H1 (cell line): ENCODE data around the gene WDR93. TPM values are rescaled to one million over a fixed set of nuclear protein-coding genes. Genes with fewer than 3 reads are reported as not detected.
A peak's percentile ranks its signal among the peaks of the same experiment; 100 is the strongest.

ENCODE experiments used
- CTCF ChIA-PET: fragments of 300-600 bp; sonication (Branson Sonifier 250); formaldehyde crosslinking; loops from one replicate; lab custom pipeline; 2021; ENCODE audit not compliant: partially characterized antibody; lab: Charles Lee
- POLR2A ChIA-PET: fragments of 300-600 bp; sonication (Branson Sonifier 250); formaldehyde crosslinking; loops from one replicate; lab custom pipeline; 2021; ENCODE audit warnings: inconsistent platforms; ENCODE audit not compliant: partially characterized antibody; lab: Charles Lee
- DNase-seq, 2 experiments: peaks; one replicate each; pipeline versions ENCODE4 v3.0.0 to v3.0.0-alpha.2; 2010 to 2022; ENCODE audit warnings: low spot score in 2 of 2, low read depth in 1 of 2, mixed read lengths in 1 of 2
- FAIRE-seq: peaks from 2 replicates; lab custom pipeline; 2011; peaks lifted over from hg19 to GRCh38; lab: Jason Lieb, UNC
- H2AFZ ChIP-seq: 2 replicates; pipeline ENCODE4 v1.8.1; 2012; ENCODE audit warnings: low read length, inconsistent platforms
- H2AK5ac ChIP-seq: 2 replicates; pipeline ENCODE4 v1.6.1; 2013; ENCODE audit warnings: low read depth, low read length
- H2BK120ac ChIP-seq: replicated peaks from 2 replicates; pipeline ENCODE3; 2013; ENCODE audit warnings: low read depth, low read length, inconsistent platforms
- H2BK12ac ChIP-seq: 2 replicates; pipeline ENCODE4 v1.6.1; 2013; ENCODE audit warnings: low read depth, low read length
- H2BK15ac ChIP-seq: 2 replicates; pipeline ENCODE4 v1.6.1; 2013; ENCODE audit warnings: low read length
- H2BK20ac ChIP-seq: 2 replicates; pipeline ENCODE4 v1.6.1; 2013; ENCODE audit warnings: low read length
- H2BK5ac ChIP-seq: 2 replicates; pipeline ENCODE4 v1.6.1; 2013; ENCODE audit warnings: low read depth, low read length
- H3K14ac ChIP-seq: 2 replicates; pipeline ENCODE4 v1.6.1; 2013; ENCODE audit warnings: inconsistent platforms; ENCODE audit not compliant: insufficient read length
- H3K18ac ChIP-seq: 2 replicates; pipeline ENCODE4 v1.6.1; 2013; ENCODE audit warnings: low read length; ENCODE audit errors: extremely low read depth
- H3K23ac ChIP-seq: 2 replicates; pipeline ENCODE4 v1.6.1; 2013; ENCODE audit warnings: inconsistent platforms; ENCODE audit not compliant: insufficient read length
- H3K23me2 ChIP-seq: 2 replicates; pipeline ENCODE4 v1.6.1; 2013; ENCODE audit warnings: low read depth, low read length
- H3K27ac ChIP-seq: 2 replicates; pipeline ENCODE4 v1.6.1; 2011; ENCODE audit warnings: low read depth, low read length, inconsistent platforms
- H3K27me3 ChIP-seq, 4 experiments: replicated peaks in 1 of 4; 1 replicate in 1 of 4; 2 replicates in 3 of 4; pipeline versions ENCODE4 v1.6.1 to v1.8.1; 2011 to 2013; ENCODE audit warnings: low read length in 3 of 4, mild to moderate bottlenecking in 3 of 4, inconsistent platforms in 2 of 4, mixed read lengths in 2 of 4, moderate library complexity in 1 of 4; ENCODE audit not compliant: control insufficient read depth in 3 of 4, insufficient read depth in 3 of 4; ENCODE audit errors: extremely low read depth in 1 of 4
- H3K36me3 ChIP-seq, 4 experiments: 2 replicates each; pipeline versions ENCODE4 v1.6.1 to v1.8.1; 2011 to 2013; ENCODE audit warnings: mild to moderate bottlenecking in 4 of 4, low read length in 3 of 4, moderate library complexity in 2 of 4, control low read depth in 1 of 4, inconsistent platforms in 1 of 4; ENCODE audit not compliant: insufficient read depth in 4 of 4, control insufficient read depth in 2 of 4
- H3K4ac ChIP-seq: replicated peaks from 2 replicates; pipeline ENCODE3; 2013; ENCODE audit warnings: low read length, low read depth, mixed read lengths, inconsistent platforms; ENCODE audit not compliant: insufficient read length
- H3K4me1 ChIP-seq, 4 experiments: replicated peaks in 1 of 4; 1 replicate in 1 of 4; 2 replicates in 3 of 4; pipeline versions ENCODE4 v1.6.1 to v1.8.1; 2011 to 2013; ENCODE audit warnings: low read length in 3 of 4, inconsistent platforms in 2 of 4, mixed read lengths in 1 of 4; ENCODE audit not compliant: insufficient read depth in 4 of 4, control insufficient read depth in 3 of 4
- H3K4me2 ChIP-seq, 2 experiments: 2 replicates each; pipeline versions ENCODE4 v1.6.1 to v1.8.1; 2011 to 2013; ENCODE audit warnings: low read depth in 2 of 2, low read length in 2 of 2, control low read depth in 1 of 2, inconsistent platforms in 1 of 2, mild to moderate bottlenecking in 1 of 2; ENCODE audit not compliant: insufficient read depth in 1 of 2
- H3K4me3 ChIP-seq, 4 experiments: fragments of 200-600, 300-600 bp in 1 of 4; sonication (generic), shearing (Covaris generic), sonication (Bioruptor Twin) in 1 of 4; 2 replicates each; pipeline versions ENCODE4 v1.5.1 to v1.8.1; 2011 to 2016; ENCODE audit warnings: low read length in 4 of 4, low read depth in 3 of 4, control low read depth in 2 of 4, inconsistent platforms in 2 of 4, mild to moderate bottlenecking in 2 of 4, mixed read lengths in 1 of 4, moderate library complexity in 1 of 4; ENCODE audit not compliant: insufficient read depth in 2 of 4; ENCODE audit errors: extremely low read depth in 1 of 4
- H3K56ac ChIP-seq: replicated peaks from 2 replicates; pipeline ENCODE3; 2013; ENCODE audit warnings: low read depth, mild to moderate bottlenecking, mixed read lengths, low read length, inconsistent platforms; ENCODE audit not compliant: insufficient read length
- H3K79me1 ChIP-seq: 2 replicates; pipeline ENCODE4 v1.6.1; 2013; ENCODE audit warnings: low read depth, low read length, control low read depth
- H3K79me2 ChIP-seq, 2 experiments: 2 replicates each; pipeline versions ENCODE4 v1.6.1 to v1.8.1; 2012 to 2013; ENCODE audit warnings: low read length in 2 of 2, mild to moderate bottlenecking in 2 of 2, inconsistent platforms in 1 of 2; ENCODE audit not compliant: insufficient read depth in 2 of 2, control insufficient read depth in 1 of 2
- H3K9ac ChIP-seq, 4 experiments: replicated peaks in 1 of 4; 1 replicate in 1 of 4; 2 replicates in 3 of 4; pipeline versions ENCODE4 v1.6.1 to v1.8.1; 2011 to 2013; ENCODE audit warnings: low read depth in 3 of 4, low read length in 3 of 4, control low read depth in 2 of 4, mild to moderate bottlenecking in 2 of 4, moderate library complexity in 2 of 4, inconsistent platforms in 1 of 4; ENCODE audit errors: extremely low read depth in 1 of 4
- H3K9me3 ChIP-seq, 2 experiments: 2 replicates each; pipeline versions ENCODE4 v1.6.1 to v1.8.1; 2012 to 2013; ENCODE audit warnings: mild to moderate bottlenecking in 2 of 2, moderate library complexity in 2 of 2, control low read depth in 1 of 2, inconsistent platforms in 1 of 2, low read depth in 1 of 2, low read length in 1 of 2, mixed read lengths in 1 of 2; ENCODE audit not compliant: insufficient read depth in 2 of 2
- H4K20me1 ChIP-seq, 2 experiments: replicated peaks in 1 of 2; 2 replicates each; pipeline versions ENCODE3 to v1.8.1; 2011 to 2013; ENCODE audit warnings: inconsistent platforms in 2 of 2, low read length in 2 of 2, mild to moderate bottlenecking in 1 of 2; ENCODE audit not compliant: insufficient read depth in 2 of 2, control insufficient read depth in 1 of 2
- H4K5ac ChIP-seq: 2 replicates; pipeline ENCODE4 v1.6.1; 2013; ENCODE audit warnings: low read length, low read depth, mixed read lengths, inconsistent platforms; ENCODE audit not compliant: insufficient read length
- H4K8ac ChIP-seq: 2 replicates; pipeline ENCODE4 v1.8.0; 2013; ENCODE audit warnings: mild to moderate bottlenecking, moderate library complexity, low read length, inconsistent platforms; ENCODE audit not compliant: insufficient read depth; ENCODE audit errors: extremely low read depth
- H4K91ac ChIP-seq: replicated peaks from 2 replicates; pipeline ENCODE3; 2013; ENCODE audit warnings: low read length, mixed read lengths, inconsistent platforms; ENCODE audit not compliant: insufficient read length
- EZH2 ChIP-seq: fragments of 200-600 bp; sonication (generic); IDR thresholded peaks from 2 replicates; pipeline ENCODE4 v1.7.1; 2012; ENCODE audit warnings: low read depth, mild to moderate bottlenecking, moderate library complexity, low read length, inconsistent platforms; ENCODE audit not compliant: severe bottlenecking
- FOSL1 ChIP-seq: IDR thresholded peaks from 2 replicates; pipeline ENCODE4 v1.6.1; 2011; ENCODE audit warnings: mild to moderate bottlenecking, low read depth, low read length, moderate library complexity; ENCODE audit not compliant: insufficient read depth
- GTF2F1 ChIP-seq: IDR thresholded peaks from 2 replicates; pipeline ENCODE4 v1.6.1; 2012; ENCODE audit warnings: low read depth, low read length, improper control_type of control experiment, borderline replicate concordance
- HDAC6 ChIP-seq: IDR thresholded peaks from one replicate; pipeline ENCODE4 v1.7.1; 2012; ENCODE audit warnings: low read depth, mild to moderate bottlenecking, inconsistent platforms, low read length, moderate library complexity
- JUND ChIP-seq: IDR thresholded peaks from 2 replicates; pipeline ENCODE4 v1.6.1; 2011; ENCODE audit warnings: mild to moderate bottlenecking, improper control_type of control experiment, low read length
- KDM4A ChIP-seq: IDR thresholded peaks from one replicate; pipeline ENCODE4 v1.7.1; 2012; ENCODE audit warnings: low read depth, mild to moderate bottlenecking, moderate library complexity, low read length, inconsistent platforms; ENCODE audit not compliant: severe bottlenecking
- POLR2AphosphoS5 ChIP-seq: IDR thresholded peaks from 2 replicates; pipeline ENCODE4 v1.6.1; 2011; ENCODE audit warnings: low read depth, low read length
- RNF2 ChIP-seq: fragments of 200-900, 300-1000 bp; sonication (generic); IDR thresholded peaks from 2 replicates; pipeline ENCODE4 v1.7.1; 2016; ENCODE audit warnings: borderline replicate concordance, low read depth, mild to moderate bottlenecking, antibody characterized with exemption, low read length; ENCODE audit not compliant: poor library complexity, severe bottlenecking; ENCODE audit errors: missing control alignments
- SP4 ChIP-seq: IDR thresholded peaks from 2 replicates; pipeline ENCODE4 v1.6.1; 2012; ENCODE audit warnings: low read length, inconsistent platforms
- SUZ12 ChIP-seq: fragments of 200-600 bp; sonication (generic); IDR thresholded peaks from 2 replicates; pipeline ENCODE4 v1.6.1; 2012; ENCODE audit warnings: mild to moderate bottlenecking, inconsistent platforms, low read length, moderate library complexity, mixed read lengths
- TAF7 ChIP-seq: optimal IDR thresholded peaks from 2 replicates; pipeline ENCODE3; 2011; ENCODE audit warnings: low read depth, mild to moderate bottlenecking, inconsistent platforms, low read length, moderate library complexity, borderline replicate concordance
- TBP ChIP-seq: IDR thresholded peaks from 2 replicates; pipeline ENCODE4 v1.6.1; 2011; ENCODE audit warnings: low read depth, low read length, improper control_type of control experiment
- WGBS, 2 experiments: shearing (Covaris generic) in 1 of 2; methylation state at CpG; one replicate each; pipeline versions ENCODE4 v1.1.6 to v1.1.7; 2013 to 2015; ENCODE audit warnings: low lambda C conversion rate in 2 of 2, mixed read lengths in 2 of 2, inconsistent platforms in 1 of 2, low coverage in 1 of 2, missing lambda C conversion rate in 1 of 2; ENCODE audit not compliant: insufficient replicate concordance in 2 of 2, insufficient coverage in 1 of 2, insufficient read length in 1 of 2; ENCODE audit errors: extremely low coverage in 1 of 2, missing lambda C conversion rate in 1 of 2; 5-methylcytosine and 5-hydroxymethylcytosine counted together
- polyA plus RNA-seq, 7 experiments: library from polyadenylated mRNA; depleted of rRNA in 3 of 7; stranded (reverse) in 5 of 7; unstranded in 2 of 7; fragments of >200 nt in 5 of 7; fragments of 200-250 nt in 2 of 7; gene quantifications; 1 replicate in 5 of 7; 2 replicates in 1 of 7; 4 replicates in 1 of 7; pipeline versions ENCODE4 v1.2.1 to v1.2.3, GENCODE V29; 2011 to 2013; ENCODE audit warnings: missing spikeins in 2 of 7, mixed read lengths in 2 of 7
- total RNA-seq: library from RNA; stranded (reverse); fragmentation: NEBNext Ultra II Directional; extraction: Animal tissue kit (Norgen Biotek cat#: 25700); gene quantifications from 2 replicates; pipeline ENCODE4 v1.2.1, GENCODE V29; 2021

WDR93 gene
- total and polyA plus RNA-seq, 2 of the 8 experiments (the other 6 are each of a cell fraction or from before 2014, with no cell fraction given), result 0.03 TPM; not detected in 1

GRCh38 chr15:89749951-89750559, 59.4 kb downstream of the WDR93 start:
- no peak overlapping the region for H4K5ac ChIP-seq

More at GRCh38 chr15:89749951-89750559, 59.4 kb downstream of the WDR93 start:
- Histone ChIP-seq H3K4me1 (peaks cover 0 to 24% (median 19%) of the 10 kb centered on the region in 4 experiments; a peak in 6 of 7 replicates), H3K4me2 (peak overlapping the region; percentile 67 to 97), H2BK12ac (no peak overlapping the region), H3K27ac (no peak overlapping the region), H3K4me3 (peak overlapping the region; percentile 18 to 66 (median 50)), H3K23me2 (peaks cover 28% of the 10 kb centered on the region; the same call in 1 of the 2 replicates), H2BK120ac (no peak overlapping the region), H2AK5ac (no peak overlapping the region), H3K4ac (no peak overlapping the region), H3K9ac (no peak overlapping the region), H2BK15ac (peak overlapping the region; percentile 29; the same call in 1 of the 2 replicates), H3K18ac (peak overlapping the region; percentile 48; the same call in 1 of the 2 replicates), H4K91ac (no peak overlapping the region), H4K8ac (peak overlapping the region; percentile 76; the same call in 1 of the 2 replicates), H3K27me3 (peaks cover 40 to 73% (median 70%) of the 10 kb centered on the region in 4 experiments), H3K36me3 (no peaks in the 10 kb centered on the region), H3K79me1 (no peaks in the 10 kb centered on the region; the same call in none of the 2 replicates), H3K56ac (no peak overlapping the region), H3K14ac (no peak overlapping the region), H3K79me2 (no peaks in the 10 kb centered on the region), H4K20me1 (peaks cover 1 to 12% of the 10 kb centered on the region in 2 experiments), H2BK5ac (no peak overlapping the region), H3K23ac (no peak overlapping the region), H3K9me3 (no peaks in the 10 kb centered on the region), H2AFZ (no peak overlapping the region; the same call in 1 of the 2 replicates), H2BK20ac (no peak overlapping the region)
- DNase-seq, result no peak
- ChIA-PET CTCF (interaction anchor here (0.9 to 2.6 kb wide), 6 partner anchors 9 to 141 kb away, joined by 4 to 11 read pairs (median 6); no protein-coding TSS in a partner anchor), POLR2A (interaction anchor here (1.3 to 1.6 kb wide), 3 partner anchors 73 to 352 kb away, joined by 3 read pairs; partner anchors contain the start of genes ARPIN and IDH2)
- TF ChIP-seq EZH2, result peak; percentile 83
- no peak for TF ChIP-seq SP4
- TF ChIP-seq SUZ12, result peak; percentile 79
- no peak for TF ChIP-seq POLR2AphosphoS5
- no peak for TF ChIP-seq RNF2
- peak; percentile 26 for TF ChIP-seq KDM4A
- TF ChIP-seq GTF2F1, result no peak
- no peak for TF ChIP-seq HDAC6
- no peak for TF ChIP-seq TBP
- no peak for TF ChIP-seq TAF7
- no peak for TF ChIP-seq JUND
- TF ChIP-seq FOSL1, result no peak
- 10% methylated on average over 28 of the region's 41 CpGs; no CpG with 5 or more reads in 1 of the 2 experiments for WGBS, 2 experiments
- no peak for FAIRE-seq
